H1 (cell line): ENCODE results near the gene LRIG2. TPM values are rescaled to one million over a fixed set of nuclear protein-coding genes. Genes with fewer than 3 reads are reported as not detected.

Experiments
- CTCF ChIA-PET: fragments of 300-600 bp; sonication (Branson Sonifier 250); formaldehyde crosslinking; loops from one replicate; lab custom pipeline; 2021; ENCODE audit not compliant: partially characterized antibody; lab: Charles Lee
- POLR2A ChIA-PET: fragments of 300-600 bp; sonication (Branson Sonifier 250); formaldehyde crosslinking; loops from one replicate; lab custom pipeline; 2021; ENCODE audit warnings: inconsistent platforms; ENCODE audit not compliant: partially characterized antibody; lab: Charles Lee
- DNase-seq, 2 experiments: peaks; one replicate each; pipeline versions ENCODE4 v3.0.0 to v3.0.0-alpha.2; 2010 to 2022; ENCODE audit warnings: low spot score in 2 of 2, low read depth in 1 of 2, mixed read lengths in 1 of 2
- FAIRE-seq: peaks from 2 replicates; lab custom pipeline; 2011; peaks lifted over from hg19 to GRCh38; lab: Jason Lieb, UNC
- H2AFZ ChIP-seq: 2 replicates; pipeline ENCODE4 v1.8.1; 2012; ENCODE audit warnings: low read length, inconsistent platforms
- H2AK5ac ChIP-seq: 2 replicates; pipeline ENCODE4 v1.6.1; 2013; ENCODE audit warnings: low read depth, low read length
- H2BK120ac ChIP-seq: replicated peaks from 2 replicates; pipeline ENCODE3; 2013; ENCODE audit warnings: low read depth, low read length, inconsistent platforms
- H2BK12ac ChIP-seq: 2 replicates; pipeline ENCODE4 v1.6.1; 2013; ENCODE audit warnings: low read depth, low read length
- H2BK15ac ChIP-seq: 2 replicates; pipeline ENCODE4 v1.6.1; 2013; ENCODE audit warnings: low read length
- H2BK20ac ChIP-seq: 2 replicates; pipeline ENCODE4 v1.6.1; 2013; ENCODE audit warnings: low read length
- H2BK5ac ChIP-seq: 2 replicates; pipeline ENCODE4 v1.6.1; 2013; ENCODE audit warnings: low read depth, low read length
- H3K14ac ChIP-seq: 2 replicates; pipeline ENCODE4 v1.6.1; 2013; ENCODE audit warnings: inconsistent platforms; ENCODE audit not compliant: insufficient read length
- H3K18ac ChIP-seq: 2 replicates; pipeline ENCODE4 v1.6.1; 2013; ENCODE audit warnings: low read length; ENCODE audit errors: extremely low read depth
- H3K23ac ChIP-seq: 2 replicates; pipeline ENCODE4 v1.6.1; 2013; ENCODE audit warnings: inconsistent platforms; ENCODE audit not compliant: insufficient read length
- H3K23me2 ChIP-seq: 2 replicates; pipeline ENCODE4 v1.6.1; 2013; ENCODE audit warnings: low read depth, low read length
- H3K27ac ChIP-seq: 2 replicates; pipeline ENCODE4 v1.6.1; 2011; ENCODE audit warnings: low read depth, low read length, inconsistent platforms
- H3K27me3 ChIP-seq, 4 experiments: replicated peaks in 1 of 4; 1 replicate in 1 of 4; 2 replicates in 3 of 4; pipeline versions ENCODE4 v1.6.1 to v1.8.1; 2011 to 2013; ENCODE audit warnings: low read length in 3 of 4, mild to moderate bottlenecking in 3 of 4, inconsistent platforms in 2 of 4, mixed read lengths in 2 of 4, moderate library complexity in 1 of 4; ENCODE audit not compliant: control insufficient read depth in 3 of 4, insufficient read depth in 3 of 4; ENCODE audit errors: extremely low read depth in 1 of 4
- H3K36me3 ChIP-seq, 4 experiments: 2 replicates each; pipeline versions ENCODE4 v1.6.1 to v1.8.1; 2011 to 2013; ENCODE audit warnings: mild to moderate bottlenecking in 4 of 4, low read length in 3 of 4, moderate library complexity in 2 of 4, control low read depth in 1 of 4, inconsistent platforms in 1 of 4; ENCODE audit not compliant: insufficient read depth in 4 of 4, control insufficient read depth in 2 of 4
- H3K4ac ChIP-seq: replicated peaks from 2 replicates; pipeline ENCODE3; 2013; ENCODE audit warnings: low read length, low read depth, mixed read lengths, inconsistent platforms; ENCODE audit not compliant: insufficient read length
- H3K4me1 ChIP-seq, 4 experiments: replicated peaks in 1 of 4; 1 replicate in 1 of 4; 2 replicates in 3 of 4; pipeline versions ENCODE4 v1.6.1 to v1.8.1; 2011 to 2013; ENCODE audit warnings: low read length in 3 of 4, inconsistent platforms in 2 of 4, mixed read lengths in 1 of 4; ENCODE audit not compliant: insufficient read depth in 4 of 4, control insufficient read depth in 3 of 4
- H3K4me2 ChIP-seq, 2 experiments: 2 replicates each; pipeline versions ENCODE4 v1.6.1 to v1.8.1; 2011 to 2013; ENCODE audit warnings: low read depth in 2 of 2, low read length in 2 of 2, control low read depth in 1 of 2, inconsistent platforms in 1 of 2, mild to moderate bottlenecking in 1 of 2; ENCODE audit not compliant: insufficient read depth in 1 of 2
- H3K4me3 ChIP-seq, 4 experiments: fragments of 200-600, 300-600 bp in 1 of 4; sonication (generic), shearing (Covaris generic), sonication (Bioruptor Twin) in 1 of 4; 2 replicates each; pipeline versions ENCODE4 v1.5.1 to v1.8.1; 2011 to 2016; ENCODE audit warnings: low read length in 4 of 4, low read depth in 3 of 4, control low read depth in 2 of 4, inconsistent platforms in 2 of 4, mild to moderate bottlenecking in 2 of 4, mixed read lengths in 1 of 4, moderate library complexity in 1 of 4; ENCODE audit not compliant: insufficient read depth in 2 of 4; ENCODE audit errors: extremely low read depth in 1 of 4
- H3K56ac ChIP-seq: replicated peaks from 2 replicates; pipeline ENCODE3; 2013; ENCODE audit warnings: low read depth, mild to moderate bottlenecking, mixed read lengths, low read length, inconsistent platforms; ENCODE audit not compliant: insufficient read length
- H3K79me1 ChIP-seq: 2 replicates; pipeline ENCODE4 v1.6.1; 2013; ENCODE audit warnings: low read depth, low read length, control low read depth
- H3K79me2 ChIP-seq, 2 experiments: 2 replicates each; pipeline versions ENCODE4 v1.6.1 to v1.8.1; 2012 to 2013; ENCODE audit warnings: low read length in 2 of 2, mild to moderate bottlenecking in 2 of 2, inconsistent platforms in 1 of 2; ENCODE audit not compliant: insufficient read depth in 2 of 2, control insufficient read depth in 1 of 2
- H3K9ac ChIP-seq, 4 experiments: replicated peaks in 1 of 4; 1 replicate in 1 of 4; 2 replicates in 3 of 4; pipeline versions ENCODE4 v1.6.1 to v1.8.1; 2011 to 2013; ENCODE audit warnings: low read depth in 3 of 4, low read length in 3 of 4, control low read depth in 2 of 4, mild to moderate bottlenecking in 2 of 4, moderate library complexity in 2 of 4, inconsistent platforms in 1 of 4; ENCODE audit errors: extremely low read depth in 1 of 4
- H3K9me3 ChIP-seq, 2 experiments: 2 replicates each; pipeline versions ENCODE4 v1.6.1 to v1.8.1; 2012 to 2013; ENCODE audit warnings: mild to moderate bottlenecking in 2 of 2, moderate library complexity in 2 of 2, control low read depth in 1 of 2, inconsistent platforms in 1 of 2, low read depth in 1 of 2, low read length in 1 of 2, mixed read lengths in 1 of 2; ENCODE audit not compliant: insufficient read depth in 2 of 2
- H4K20me1 ChIP-seq, 2 experiments: replicated peaks in 1 of 2; 2 replicates each; pipeline versions ENCODE3 to v1.8.1; 2011 to 2013; ENCODE audit warnings: inconsistent platforms in 2 of 2, low read length in 2 of 2, mild to moderate bottlenecking in 1 of 2; ENCODE audit not compliant: insufficient read depth in 2 of 2, control insufficient read depth in 1 of 2
- H4K5ac ChIP-seq: 2 replicates; pipeline ENCODE4 v1.6.1; 2013; ENCODE audit warnings: low read length, low read depth, mixed read lengths, inconsistent platforms; ENCODE audit not compliant: insufficient read length
- H4K8ac ChIP-seq: 2 replicates; pipeline ENCODE4 v1.8.0; 2013; ENCODE audit warnings: mild to moderate bottlenecking, moderate library complexity, low read length, inconsistent platforms; ENCODE audit not compliant: insufficient read depth; ENCODE audit errors: extremely low read depth
- H4K91ac ChIP-seq: replicated peaks from 2 replicates; pipeline ENCODE3; 2013; ENCODE audit warnings: low read length, mixed read lengths, inconsistent platforms; ENCODE audit not compliant: insufficient read length
- ASH2L ChIP-seq: fragments of 200-600, 300-600 bp; sonication (generic); IDR thresholded peaks from one replicate; pipeline ENCODE4 v1.7.1; 2017; ENCODE audit warnings: low read length
- BCL11A ChIP-seq, 2 experiments: IDR thresholded peaks; one replicate each; pipeline ENCODE4 v1.6.1; 2011; ENCODE audit warnings: low read depth in 2 of 2, low read length in 2 of 2, mild to moderate bottlenecking in 2 of 2
- CBX5 ChIP-seq: fragments of 300-800, 300-1000 bp; sonication (generic); IDR thresholded peaks from 2 replicates; pipeline ENCODE4 v1.7.1; 2016; ENCODE audit warnings: antibody characterized with exemption, low read length, low read depth
- CHD2 ChIP-seq: IDR thresholded peaks from 2 replicates; pipeline ENCODE4 v1.6.1; 2012; ENCODE audit warnings: low read length, improper control_type of control experiment
- CTBP2 ChIP-seq: IDR thresholded peaks from 2 replicates; pipeline ENCODE4 v1.7.0; 2011; ENCODE audit warnings: borderline replicate concordance, mild to moderate bottlenecking, moderate library complexity, mixed read lengths, low read length; ENCODE audit not compliant: insufficient read depth, insufficient read length
- EP300 ChIP-seq, 2 experiments: IDR thresholded peaks; 1 replicate in 1 of 2; 2 replicates in 1 of 2; pipeline ENCODE4 v1.6.1; 2011 to 2012; ENCODE audit warnings: low read depth in 2 of 2, low read length in 2 of 2, mild to moderate bottlenecking in 2 of 2, borderline replicate concordance in 1 of 2, inconsistent platforms in 1 of 2, moderate library complexity in 1 of 2
- GTF2F1 ChIP-seq: IDR thresholded peaks from 2 replicates; pipeline ENCODE4 v1.6.1; 2012; ENCODE audit warnings: low read depth, low read length, improper control_type of control experiment, borderline replicate concordance
- HDAC2 ChIP-seq, 2 experiments: fragments of 300-600 bp in 1 of 2; sonication (generic) in 1 of 2; IDR thresholded peaks; 2 replicates each; pipeline ENCODE4 v1.6.1; 2011 to 2012; ENCODE audit warnings: low read depth in 2 of 2, low read length in 2 of 2, mild to moderate bottlenecking in 2 of 2, moderate library complexity in 2 of 2, borderline replicate concordance in 1 of 2, inconsistent platforms in 1 of 2
- NANOG ChIP-seq: IDR thresholded peaks from 2 replicates; pipeline ENCODE4 v1.6.1; 2011; ENCODE audit warnings: low read length, low read depth, mild to moderate bottlenecking, inconsistent platforms; ENCODE audit not compliant: insufficient read depth, poor library complexity, severe bottlenecking
- RAD21 ChIP-seq, 2 experiments: IDR thresholded peaks in 1 of 2; conservative IDR thresholded peaks in 1 of 2; 2 replicates each; pipeline ENCODE4 v1.6.1; 2011; ENCODE audit warnings: low read depth in 2 of 2, low read length in 2 of 2, improper control_type of control experiment in 1 of 2, inconsistent platforms in 1 of 2, mild to moderate bottlenecking in 1 of 2, moderate library complexity in 1 of 2
- TEAD4 ChIP-seq: IDR thresholded peaks from 2 replicates; pipeline ENCODE4 v1.6.1; 2012; ENCODE audit warnings: low read depth, low read length, inconsistent platforms, mixed read lengths
- WGBS, 2 experiments: shearing (Covaris generic) in 1 of 2; methylation state at CpG; one replicate each; pipeline versions ENCODE4 v1.1.6 to v1.1.7; 2013 to 2015; ENCODE audit warnings: low lambda C conversion rate in 2 of 2, mixed read lengths in 2 of 2, inconsistent platforms in 1 of 2, low coverage in 1 of 2, missing lambda C conversion rate in 1 of 2; ENCODE audit not compliant: insufficient replicate concordance in 2 of 2, insufficient coverage in 1 of 2, insufficient read length in 1 of 2; ENCODE audit errors: extremely low coverage in 1 of 2, missing lambda C conversion rate in 1 of 2; 5-methylcytosine and 5-hydroxymethylcytosine counted together
- polyA plus RNA-seq, 7 experiments: library from polyadenylated mRNA; depleted of rRNA in 3 of 7; stranded (reverse) in 5 of 7; unstranded in 2 of 7; fragments of >200 nt in 5 of 7; fragments of 200-250 nt in 2 of 7; gene quantifications; 1 replicate in 5 of 7; 2 replicates in 1 of 7; 4 replicates in 1 of 7; pipeline versions ENCODE4 v1.2.1 to v1.2.3, GENCODE V29; 2011 to 2013; ENCODE audit warnings: missing spikeins in 2 of 7, mixed read lengths in 2 of 7
- total RNA-seq: library from RNA; stranded (reverse); fragmentation: NEBNext Ultra II Directional; extraction: Animal tissue kit (Norgen Biotek cat#: 25700); gene quantifications from 2 replicates; pipeline ENCODE4 v1.2.1, GENCODE V29; 2021
- TF ChIP-seq, protein P1 (sequence below): IDR thresholded peaks from 2 replicates; pipeline ENCODE4 v1.6.1; 2012; ENCODE audit warnings: inconsistent platforms

The LRIG2 gene
- total and polyA plus RNA-seq, 2 of the 8 experiments (the other 6 are each of a cell fraction or from before 2014, with no cell fraction given), result 16.2 to 20.9 TPM

DNA sequence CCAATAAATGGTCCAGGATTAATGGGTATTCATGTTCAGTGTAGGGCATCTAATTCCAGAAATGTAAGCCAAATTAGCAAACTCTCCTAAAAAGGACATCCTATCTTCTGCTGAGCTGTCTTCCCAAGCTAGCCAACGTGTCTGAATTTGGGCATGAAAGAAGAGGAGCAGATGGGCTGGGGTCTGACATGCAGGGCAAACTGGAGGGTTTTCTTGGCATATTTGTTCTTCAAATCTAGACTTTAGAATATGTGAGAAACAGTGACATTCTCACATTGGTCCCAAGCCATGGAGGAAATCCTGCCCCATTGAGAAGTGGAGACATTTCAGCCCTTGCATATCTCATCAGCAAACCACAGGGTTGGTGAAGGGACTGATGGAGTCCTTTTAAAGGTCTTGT is 67.2 kb downstream of the LRIG2 start:
- no peak overlapping the region for H3K27ac ChIP-seq
- H2BK15ac ChIP-seq, result 0 out of 2 replicates have a peak overlapping the region, but pooled peaks have one; percentile 47
- H2AFZ ChIP-seq, result peak overlapping the region; percentile 36; the same call in 1 of the 2 replicates
- H3K14ac ChIP-seq, result no peak overlapping the region
- no peak overlapping the region for H4K5ac ChIP-seq
- no peak for DNase-seq
- no peak overlapping the region for H3K4me2 ChIP-seq
- no peaks in the 10 kb centered on the region for H3K79me2 ChIP-seq
- H2BK5ac ChIP-seq, result no peak overlapping the region
- H3K79me1 ChIP-seq, result no peaks in the 10 kb centered on the region
- no peak overlapping the region for H3K4ac ChIP-seq
- no peak overlapping the region for H2BK120ac ChIP-seq
- ChIA-PET POLR2A (interaction anchor here (0.6 to 1.4 kb wide), 3 partner anchors 10 to 251 kb away, joined by 3 to 5 read pairs (median 4); partner anchors contain the start of gene MAGI3), CTCF (interaction anchor here (0.6 to 5.2 kb wide), 38 partner anchors 8 to 952 kb away, joined by 3 to 25 read pairs (median 3); partner anchors contain the start of gene LRIG2)
- H3K4me3 ChIP-seq, result no peak overlapping the region
- no peak overlapping the region for H2BK20ac ChIP-seq
- no peaks in the 10 kb centered on the region for H3K9me3 ChIP-seq
- no peak overlapping the region for H3K9ac ChIP-seq
- H3K4me1 ChIP-seq, result peaks cover 0 to 9% (median 3%) of the 10 kb centered on the region in 4 experiments; a peak in 4 of 7 replicates
- FAIRE-seq, result no peak
- H4K20me1 ChIP-seq, result no peaks in the 10 kb centered on the region
- WGBS, 2 experiments, result 82% methylated on average over 1 of the region's 1 CpG; no CpG with 5 or more reads in 1 of the 2 experiments
- no peak overlapping the region for H2BK12ac ChIP-seq
- no peak overlapping the region for H4K8ac ChIP-seq
- H3K23me2 ChIP-seq, result no peaks in the 10 kb centered on the region
- no peak overlapping the region for H2AK5ac ChIP-seq
- no peak overlapping the region for H3K18ac ChIP-seq
- no peak overlapping the region for H4K91ac ChIP-seq
- no peaks in the 10 kb centered on the region; a peak in 1 of 8 replicates for H3K36me3 ChIP-seq
- no peaks in the 10 kb centered on the region for H3K27me3 ChIP-seq
- no peak overlapping the region for H3K56ac ChIP-seq
- no peak overlapping the region for H3K23ac ChIP-seq
- no peak for TF ChIP-seq CHD2
- TF ChIP-seq GTF2F1, result no peak
- TF ChIP-seq EP300 (IDR thresholded peaks at IDR 0.05; ENCODE audit: borderline replicate concordance in 1 of 2, low read depth in 2 of 2, low read length in 2 of 2), result no peak
- no peak for TF ChIP-seq ASH2L
- no peak for TF ChIP-seq RAD21 (IDR thresholded peaks at IDR 0.05 in 1 of 2, conservative IDR thresholded peaks at IDR 0.05 in 1 of 2; ENCODE audit: low read depth in 2 of 2, low read length in 2 of 2)
- no peak for TF ChIP-seq HDAC2 (IDR thresholded peaks at IDR 0.05; ENCODE audit: borderline replicate concordance in 1 of 2, low read depth in 2 of 2, low read length in 2 of 2)
- TF ChIP-seq CTBP2, result no peak
- TF ChIP-seq, protein P1, sequence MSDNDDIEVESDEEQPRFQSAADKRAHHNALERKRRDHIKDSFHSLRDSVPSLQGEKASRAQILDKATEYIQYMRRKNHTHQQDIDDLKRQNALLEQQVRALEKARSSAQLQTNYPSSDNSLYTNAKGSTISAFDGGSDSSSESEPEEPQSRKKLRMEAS, result no peak
- no peak for TF ChIP-seq CBX5
- no peak for TF ChIP-seq NANOG
- no peak for TF ChIP-seq BCL11A (IDR thresholded peaks at IDR 0.05; ENCODE audit: low read depth in 2 of 2, low read length in 2 of 2)
- no peak for TF ChIP-seq TEAD4
